ENCODE measurements around the gene KIF16B.
A peak's percentile ranks its signal among the peaks of the same experiment; 100 is the strongest.
"Not testable (repeated sequence)": the region's sequence is repeated elsewhere in the genome, so short reads cannot be mapped to it uniquely, and the experiment has no call there.

Gene KIF16B

GRCh38 chr20:16576219-16576618 is 3.0 kb upstream of the KIF16B start:
- H3K27ac Mint-ChIP-seq, result peak overlapping the region; percentile 40
- peaks cover 6% of the 10 kb centered on the region for H3K36me3 Mint-ChIP-seq (ENCODE audit: low read depth)
- H3K4me3 Mint-ChIP-seq, result peak overlapping the region; percentile 88
- H3K9me3 Mint-ChIP-seq, result no peaks in the 10 kb centered on the region
- H3K27me3 Mint-ChIP-seq, result no peaks in the 10 kb centered on the region
- H3K4me1 Mint-ChIP-seq (ENCODE audit: low read depth), result peaks cover 37% of the 10 kb centered on the region
- DNase-seq, result no peak

- H3K4me1 Mint-ChIP-seq (ENCODE audit: low read depth), result peaks cover 44% of the 10 kb centered on the region
- DNase-seq, result peak; percentile 36
- no peaks in the 10 kb centered on the region for H3K27me3 Mint-ChIP-seq
- peak overlapping the region; percentile 88 for H3K4me3 Mint-ChIP-seq
- H3K9me3 Mint-ChIP-seq, result no peaks in the 10 kb centered on the region
- peaks cover 6% of the 10 kb centered on the region for H3K36me3 Mint-ChIP-seq (ENCODE audit: low read depth)
- H3K27ac Mint-ChIP-seq, result peak overlapping the region; percentile 89
Measured at GRCh38 chr20:16575390-16576140, 2.3 kb upstream of the KIF16B start.

DNA sequence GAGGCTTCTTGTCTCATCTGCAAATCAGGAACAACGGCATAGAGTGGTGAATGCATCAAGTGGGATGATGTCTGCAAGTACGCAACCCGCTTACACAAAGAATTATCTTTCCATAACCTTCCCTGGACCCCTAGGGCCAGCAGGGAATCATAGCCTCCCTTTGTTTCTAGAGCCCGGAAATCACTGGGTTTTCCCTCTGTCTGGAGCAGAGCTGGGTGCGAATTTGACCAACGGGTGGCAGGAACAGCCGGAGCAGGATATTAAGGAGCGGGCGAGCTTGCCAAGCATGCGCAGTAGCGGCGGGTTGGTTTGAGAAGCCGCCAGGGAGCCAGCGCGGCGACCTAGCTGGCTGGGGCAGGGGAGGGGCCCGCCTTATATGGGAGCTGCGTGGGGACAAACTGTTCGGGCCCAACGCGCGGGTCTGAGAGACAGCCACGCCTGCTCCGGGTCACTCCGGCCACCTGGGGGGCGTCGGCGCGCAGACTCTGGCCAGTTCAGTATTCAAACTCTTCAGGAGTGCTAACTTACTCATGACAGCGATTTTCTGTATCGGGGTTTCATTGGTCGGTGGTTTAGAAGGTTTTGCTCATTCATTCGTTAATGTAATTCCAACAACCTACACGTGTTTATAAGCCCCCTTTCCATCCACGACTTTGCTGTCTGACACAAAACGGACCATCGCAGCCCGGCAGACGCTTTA is 1.6 kb upstream of the KIF16B start:
- peak overlapping the region; percentile 88 for H3K4me3 Mint-ChIP-seq
- H3K27ac Mint-ChIP-seq, result peak overlapping the region; percentile 89
- DNase-seq, result peak; percentile 89
- no peaks in the 10 kb centered on the region for H3K9me3 Mint-ChIP-seq
- H3K27me3 Mint-ChIP-seq, result no peaks in the 10 kb centered on the region
- H3K4me1 Mint-ChIP-seq (ENCODE audit: low read depth), result peaks cover 48% of the 10 kb centered on the region
- peaks cover 6% of the 10 kb centered on the region for H3K36me3 Mint-ChIP-seq (ENCODE audit: low read depth)

DNA sequence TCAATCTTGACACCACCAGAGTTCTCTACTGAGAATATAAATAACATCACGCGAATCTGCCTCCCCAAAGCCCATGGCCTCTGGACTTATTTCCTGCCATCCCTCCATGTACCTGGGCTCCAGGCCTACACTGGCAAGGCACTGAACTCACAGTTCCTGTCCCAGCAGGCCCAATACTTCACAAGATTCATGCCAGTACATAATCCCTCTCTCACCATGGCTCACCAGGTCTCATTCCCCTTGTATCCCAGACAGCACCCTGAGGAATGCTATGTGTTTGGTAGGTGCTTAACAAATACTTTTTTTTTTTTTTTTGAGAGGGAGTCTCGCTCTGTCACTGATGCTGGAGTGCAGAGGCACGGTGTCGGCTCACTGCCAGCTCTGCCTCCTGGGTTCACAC is 1.9 kb downstream of the KIF16B start:
- DNase-seq, result no peak
- Mint-ChIP-seq H3K36me3 (ENCODE audit: low read depth) (peaks cover 6% of the 10 kb centered on the region), H3K4me1 (ENCODE audit: low read depth) (peaks cover 56% of the 10 kb centered on the region), H3K9me3 (no peaks in the 10 kb centered on the region), H3K27me3 (no peaks in the 10 kb centered on the region), H3K4me3 (no peak overlapping the region), H3K27ac (no peak overlapping the region)

- no peak for DNase-seq
- H3K27me3 Mint-ChIP-seq, result no peaks in the 10 kb centered on the region
- no peak overlapping the region for H3K4me3 Mint-ChIP-seq
- H3K36me3 Mint-ChIP-seq (ENCODE audit: low read depth), result peaks cover 4% of the 10 kb centered on the region
- peaks cover 52% of the 10 kb centered on the region for H3K4me1 Mint-ChIP-seq (ENCODE audit: low read depth)
- H3K27ac Mint-ChIP-seq, result no peak overlapping the region
- H3K9me3 Mint-ChIP-seq, result no peaks in the 10 kb centered on the region
Measured at GRCh38 chr20:16569246-16570153, 3.7 kb downstream of the KIF16B start.

- Mint-ChIP-seq H3K36me3 (ENCODE audit: low read depth) (no peaks in the 10 kb centered on the region), H3K4me3 (no peak overlapping the region), H3K27ac (no peak overlapping the region), H3K27me3 (no peaks in the 10 kb centered on the region), H3K4me1 (ENCODE audit: low read depth) (peaks cover 34% of the 10 kb centered on the region), H3K9me3 (no peaks in the 10 kb centered on the region)
- DNase-seq, result no peak
Measured at GRCh38 chr20:16566080-16566479, 7.2 kb downstream of the KIF16B start.

DNA sequence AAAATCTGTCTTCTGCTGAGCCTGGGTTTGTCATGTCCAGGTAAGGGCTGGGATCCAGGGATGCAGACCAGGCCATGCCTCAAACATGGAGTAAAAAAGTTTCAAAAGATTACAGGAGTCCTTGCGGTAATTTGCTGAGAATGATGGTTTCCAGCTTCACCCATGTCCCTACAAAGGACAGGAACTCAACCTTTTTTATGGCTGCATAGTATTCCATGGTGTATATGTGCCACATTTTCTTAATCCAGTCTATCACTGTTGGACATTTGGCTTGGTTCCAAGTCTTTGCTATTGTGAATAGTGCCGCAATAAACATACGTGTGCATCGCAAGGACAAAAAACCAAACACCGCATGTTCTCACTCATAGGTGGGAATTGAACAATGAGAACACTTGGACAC is 9.2 kb downstream of the KIF16B start:
- H3K4me1 Mint-ChIP-seq (ENCODE audit: low read depth), result peaks cover 23% of the 10 kb centered on the region
- not testable (repeated sequence) for DNase-seq; H3K36me3 Mint-ChIP-seq (ENCODE audit: low read depth); H3K9me3 Mint-ChIP-seq; H3K27me3 Mint-ChIP-seq; H3K27ac Mint-ChIP-seq; H3K4me3 Mint-ChIP-seq

GRCh38 chr20:16563066-16563806 is 10.0 kb downstream of the KIF16B start:
- Mint-ChIP-seq H3K9me3 (no peaks in the 10 kb centered on the region), H3K36me3 (ENCODE audit: low read depth) (no peaks in the 10 kb centered on the region), H3K4me3 (no peak overlapping the region), H3K4me1 (ENCODE audit: low read depth) (peaks cover 25% of the 10 kb centered on the region), H3K27me3 (no peaks in the 10 kb centered on the region), H3K27ac (no peak overlapping the region)
- no peak for DNase-seq

DNA sequence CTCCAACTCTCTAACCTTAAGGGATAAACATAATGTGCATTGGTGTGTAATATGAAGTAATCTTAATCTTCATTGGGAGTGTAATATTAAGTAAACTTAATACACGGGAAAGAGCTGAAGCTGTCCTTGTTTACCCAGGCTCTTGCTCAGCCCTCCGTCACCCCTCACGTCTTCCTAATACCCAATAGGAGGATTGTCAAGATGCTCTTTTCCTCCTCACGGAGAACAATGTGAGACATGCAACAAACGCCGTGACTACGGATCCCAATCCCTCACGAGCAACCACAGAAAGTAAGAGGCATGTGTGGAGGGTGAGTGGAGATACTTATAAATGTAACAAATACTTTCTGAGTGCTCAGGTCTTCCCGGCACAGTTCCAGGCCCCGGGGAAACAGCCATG is 11.0 kb downstream of the KIF16B start:
- Mint-ChIP-seq H3K9me3 (no peaks in the 10 kb centered on the region), H3K27ac (no peak overlapping the region), H3K4me3 (no peak overlapping the region)

GRCh38 chr20:16560661-16561060 is 12.6 kb downstream of the KIF16B start:
- no peak overlapping the region for H3K27ac Mint-ChIP-seq
- H3K4me1 Mint-ChIP-seq (ENCODE audit: low read depth), result peaks cover 20% of the 10 kb centered on the region
- H3K36me3 Mint-ChIP-seq (ENCODE audit: low read depth), result no peaks in the 10 kb centered on the region
- no peak overlapping the region for H3K4me3 Mint-ChIP-seq
- DNase-seq, result no peak
- H3K9me3 Mint-ChIP-seq, result no peaks in the 10 kb centered on the region
- H3K27me3 Mint-ChIP-seq, result no peaks in the 10 kb centered on the region

More for the DNA sequence above, 11.0 kb downstream of the KIF16B start:
- Mint-ChIP-seq H3K36me3 (ENCODE audit: low read depth) (no peaks in the 10 kb centered on the region), H3K4me1 (ENCODE audit: low read depth) (peaks cover 23% of the 10 kb centered on the region), H3K27me3 (no peaks in the 10 kb centered on the region)
- no peak for DNase-seq

GRCh38 chr20:16560216-16560615 is 13.0 kb downstream of the KIF16B start:
- Mint-ChIP-seq H3K27me3 (no peaks in the 10 kb centered on the region), H3K9me3 (no peaks in the 10 kb centered on the region), H3K4me3 (no peak overlapping the region), H3K27ac (no peak overlapping the region), H3K4me1 (ENCODE audit: low read depth) (peaks cover 16% of the 10 kb centered on the region), H3K36me3 (ENCODE audit: low read depth) (no peaks in the 10 kb centered on the region)
- no peak for DNase-seq

DNA sequence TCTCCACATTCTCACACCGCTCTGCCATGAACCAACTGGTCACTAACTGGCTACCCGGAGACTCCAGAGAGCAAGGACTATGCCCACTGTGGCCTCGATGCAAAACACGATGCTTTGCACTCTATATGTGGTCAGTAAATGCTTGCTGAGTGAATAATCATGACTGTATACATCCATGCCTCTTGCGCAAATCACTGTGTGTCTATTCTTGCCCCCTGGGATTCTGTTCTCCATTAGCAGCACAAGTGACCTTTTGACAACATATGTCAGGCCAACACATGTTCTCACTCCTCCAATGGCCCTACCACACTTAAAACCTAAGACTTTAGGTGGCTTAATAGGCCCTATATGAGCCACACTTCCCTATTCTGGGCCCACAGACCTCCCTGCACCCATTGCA is 16.9 kb downstream of the KIF16B start:
- no peak for DNase-seq

DNA sequence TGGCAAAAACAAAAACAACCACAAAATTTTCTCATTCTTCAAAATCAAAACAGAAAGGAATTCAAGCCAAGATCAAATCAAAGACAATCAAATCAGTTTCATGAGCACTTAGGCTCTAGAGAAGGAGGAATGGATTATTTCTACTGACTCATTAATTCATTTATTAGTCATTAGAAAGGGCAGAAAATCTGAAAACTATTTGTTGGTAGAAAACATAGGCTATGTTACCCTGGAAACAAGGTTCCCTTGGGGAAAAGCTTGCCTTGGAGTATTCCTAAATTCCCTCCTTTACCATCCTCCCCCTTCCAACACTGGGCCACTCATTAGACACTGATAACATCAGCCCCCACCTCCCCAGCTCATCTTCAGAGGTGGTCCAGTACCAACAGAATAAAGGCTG is 17.5 kb downstream of the KIF16B start:
- peaks cover 17% of the 10 kb centered on the region for H3K4me1 Mint-ChIP-seq (ENCODE audit: low read depth)
- no peaks in the 10 kb centered on the region for H3K9me3 Mint-ChIP-seq
- no peak overlapping the region for H3K27ac Mint-ChIP-seq
- H3K36me3 Mint-ChIP-seq (ENCODE audit: low read depth), result peaks cover 8% of the 10 kb centered on the region
- no peak overlapping the region for H3K4me3 Mint-ChIP-seq
- DNase-seq, result no peak
- H3K27me3 Mint-ChIP-seq, result no peaks in the 10 kb centered on the region

More for the DNA sequence above, 16.9 kb downstream of the KIF16B start:
- Mint-ChIP-seq H3K9me3 (no peaks in the 10 kb centered on the region), H3K27me3 (no peaks in the 10 kb centered on the region), H3K27ac (no peak overlapping the region), H3K4me1 (ENCODE audit: low read depth) (peaks cover 17% of the 10 kb centered on the region), H3K4me3 (no peak overlapping the region), H3K36me3 (ENCODE audit: low read depth) (peaks cover 6% of the 10 kb centered on the region)
